Motor neuron (in vitro differentiated cells): ENCODE measurements around the gene SNAPC4. TPM values are rescaled to one million over a fixed set of nuclear protein-coding genes. Genes with fewer than 3 reads are reported as not detected.

ENCODE experiments used
- ATAC-seq, 8 experiments: fragments of 200-7000 bp; cut with Tn5 transposase; replicated peaks in 6 of 8; 2 replicates each; pipeline ENCODE4 v1.8.0; 2021; ENCODE audit warnings: mild to moderate bottlenecking in 8 of 8, moderate library complexity in 8 of 8
- H3K27ac ChIP-seq, 2 donors: fragments of 250-450 bp; sonication (Bioruptor Pico); 2 replicates each; pipeline ENCODE4 v1.9.0; 2021; ENCODE audit warnings: antibody characterized with exemption in 2 of 2, mild to moderate bottlenecking in 2 of 2, moderate library complexity in 1 of 2
- H3K4me1 ChIP-seq, 2 donors: fragments of 250-450 bp; sonication (Bioruptor Pico); replicated peaks in 1 of 2; 2 replicates each; pipeline ENCODE4 v1.6.1; 2021; ENCODE audit warnings: antibody characterized with exemption in 2 of 2, mild to moderate bottlenecking in 2 of 2, moderate library complexity in 1 of 2
- H3K4me3 ChIP-seq, 5 donors: fragments of 250-450 bp; sonication (Bioruptor Pico); 2 replicates each; pipeline ENCODE4 v1.9.0; 2021; ENCODE audit warnings: antibody characterized with exemption in 5 of 5, mild to moderate bottlenecking in 5 of 5, moderate library complexity in 4 of 5
- WGBS, 10 experiments: fragments of 450-650 bp; shearing (Covaris generic); methylation state at CpG; one replicate each; pipeline ENCODE4 v1.0.0; 2022; 5-methylcytosine and 5-hydroxymethylcytosine counted together
- in situ Hi-C, 9 experiments: fragments of 400-800 bp; cut with MboI; loops; one replicate each; pipeline ENCODE4 v1.15.0; 2021; ENCODE audit warnings: low sequenced_read_pairs in 9 of 9, low pct_unique_long_range_greater_than_20kb in 2 of 9; ENCODE audit not compliant: unreplicated experiment in 9 of 9
- total RNA-seq, 8 experiments: library from RNA; unstranded; fragments of 300-600 nt; gene quantifications; 2 replicates each; pipeline versions ENCODE4 v1.2.3 to v1.2.4, GENCODE V29; 2022

SNAPC4 gene
- total RNA-seq, 8 experiments from 2014 or later: 4.0 to 14.1 (median 7.3) TPM

DNA sequence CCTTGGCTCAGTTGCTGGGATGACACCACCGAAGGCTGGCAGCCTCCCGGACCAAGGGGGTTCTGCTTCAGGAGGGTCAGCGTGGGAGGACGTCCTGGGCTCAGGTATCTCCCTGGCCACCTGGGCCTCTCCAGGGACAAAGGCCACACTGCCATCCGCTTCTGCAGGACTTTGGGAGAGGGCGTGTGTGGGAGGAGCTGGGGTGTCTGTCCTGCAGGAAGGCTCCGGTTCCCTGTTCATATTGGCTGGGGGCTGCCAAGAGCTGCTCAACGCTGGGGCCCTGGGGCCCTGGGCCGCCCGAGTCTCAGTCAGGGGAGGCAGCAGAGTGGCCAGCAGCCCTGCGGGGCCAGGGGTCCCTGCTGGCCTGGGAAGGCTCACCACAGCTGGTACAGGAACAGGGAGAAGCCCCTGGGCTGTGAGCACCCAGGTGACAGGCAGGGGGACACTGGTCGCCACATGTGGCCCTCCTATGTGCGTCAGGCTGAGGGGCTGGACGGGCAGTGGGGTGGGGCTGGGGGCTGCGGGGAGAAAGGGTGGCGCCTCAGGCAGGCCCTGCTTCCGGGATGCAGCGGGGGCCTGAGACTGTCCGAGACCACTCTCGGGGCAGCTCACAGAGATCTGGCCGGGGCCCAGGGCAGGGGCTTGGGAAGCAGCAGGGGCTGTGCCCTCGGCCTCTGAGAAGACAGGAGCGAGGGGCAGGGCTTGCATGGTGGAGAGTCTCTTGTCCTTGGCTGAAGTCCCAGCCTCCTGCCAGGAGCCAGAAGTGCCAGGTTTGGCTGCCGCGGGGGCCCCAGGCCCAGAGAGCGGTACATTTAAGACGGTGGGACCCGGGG, 21.6 kb downstream of the SNAPC4 start:
- ATAC-seq: peak in 2 of 8 experiments; percentile 3 to 9
- WGBS, 10 experiments: no CpG with 5 or more reads among the region's 28 CpGs
- Histone ChIP-seq H3K4me1 (peaks cover 7 to 9% of the 10 kb centered on the region in 2 donors), H3K4me3 (no peak overlapping the region), H3K27ac (no peak overlapping the region)
- in situ Hi-C loops: no loop called here

DNA sequence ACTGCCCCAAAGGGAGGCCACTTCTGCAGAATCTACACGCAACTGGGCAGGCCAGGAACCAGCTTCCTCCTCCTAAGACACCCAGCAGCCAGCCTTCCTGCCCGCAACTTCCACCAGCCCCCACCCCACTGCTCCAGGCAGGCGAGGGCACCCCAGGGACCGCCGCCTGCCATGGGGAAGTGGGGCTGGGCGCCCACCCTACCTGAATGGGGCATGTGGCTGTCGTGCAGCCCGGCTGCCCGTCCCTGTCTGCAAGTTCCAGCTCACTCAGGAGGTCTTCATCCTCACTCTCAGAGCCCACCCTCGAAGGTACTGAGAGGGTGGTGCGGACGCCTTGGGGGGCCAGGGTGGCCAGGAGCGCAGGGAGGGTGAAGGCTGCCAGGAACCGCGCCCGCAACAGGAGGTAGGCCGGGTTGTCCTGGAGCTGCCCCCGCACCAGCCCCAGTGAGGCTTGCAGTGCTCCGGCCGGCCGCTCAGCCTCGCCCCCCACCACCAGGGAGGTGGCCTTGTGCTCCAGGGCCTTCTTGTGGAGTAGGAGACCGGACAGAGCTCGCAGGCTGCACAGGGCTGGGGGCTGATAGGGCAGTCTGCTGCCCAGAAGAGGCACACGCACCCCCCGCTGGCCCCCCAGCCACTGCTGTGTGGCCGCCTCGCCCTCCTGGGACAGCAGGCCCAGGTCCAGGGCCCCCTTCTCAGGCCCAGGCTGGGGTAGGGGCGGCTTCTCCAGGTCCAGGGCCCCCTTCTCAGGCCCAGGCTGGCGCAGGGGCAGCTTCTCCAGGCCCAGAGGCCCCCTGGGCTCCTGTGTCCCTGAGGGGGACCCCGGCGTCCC, 22.4 kb downstream of the SNAPC4 start:
- in situ Hi-C loops: no loop called here

DNA sequence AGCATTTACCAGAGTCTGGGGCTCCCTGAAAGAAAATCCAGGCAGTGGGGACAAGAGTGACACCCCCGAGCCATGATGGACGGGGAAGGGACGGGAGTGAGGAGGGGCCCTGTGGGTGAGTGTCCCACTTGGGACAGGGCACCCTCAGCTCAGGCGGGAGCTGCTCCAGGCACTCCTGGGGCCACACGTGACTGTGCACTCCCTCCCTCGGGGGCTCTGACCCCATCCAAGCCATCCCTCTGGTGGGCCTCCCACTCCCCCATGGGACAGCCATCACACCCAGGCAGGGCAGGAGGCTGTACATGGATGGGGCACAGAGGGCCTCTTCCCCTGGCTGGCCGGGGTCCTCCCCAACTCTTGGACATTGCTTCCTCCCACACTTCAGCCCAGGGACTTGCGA, 23.5 kb downstream of the SNAPC4 start:
- in situ Hi-C loops: no loop called here
- no peak overlapping the region for H3K4me3 ChIP-seq
- 81 to 100% (median 100%) methylated on average over 1 to 4 of the region's 8 CpGs; no CpG with 5 or more reads in 7 of the 10 experiments for WGBS, 10 experiments
- peaks cover 22 to 25% of the 10 kb centered on the region in 2 donors for H3K4me1 ChIP-seq
- H3K27ac ChIP-seq: no peak overlapping the region
- no peak for ATAC-seq

More for the DNA sequence above, 22.4 kb downstream of the SNAPC4 start:
- no peak for ATAC-seq
- Histone ChIP-seq H3K4me3 (no peak overlapping the region), H3K4me1 (peaks cover 15 to 17% of the 10 kb centered on the region in 2 donors), H3K27ac (no peak overlapping the region)
- WGBS, 10 experiments: 90 to 94% (median 93%) methylated on average over 2 to 3 of the region's 32 CpGs; no CpG with 5 or more reads in 7 of the 10 experiments

DNA sequence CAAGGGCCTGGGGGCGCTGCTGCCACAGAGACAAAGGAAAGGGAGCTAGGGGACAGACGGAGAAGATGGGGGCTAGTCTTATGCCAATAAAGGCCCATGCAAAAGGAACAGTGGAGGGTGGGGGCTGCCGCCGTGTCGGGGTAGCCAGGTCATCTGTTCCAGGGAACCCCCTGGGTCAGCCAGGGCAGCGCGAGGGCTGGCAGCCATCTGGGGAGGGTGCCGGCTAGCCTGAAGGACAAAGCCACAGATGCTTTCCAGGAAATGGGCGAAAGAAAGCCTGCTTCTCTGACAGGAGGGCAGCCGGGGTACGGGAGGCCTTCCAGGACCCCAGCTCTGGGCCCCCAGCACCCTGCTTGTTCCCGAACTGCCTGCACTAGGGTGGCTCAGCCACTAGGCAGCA, 24.9 kb downstream of the SNAPC4 start:
- no peak for ATAC-seq
- Histone ChIP-seq H3K4me1 (peaks cover 22 to 25% of the 10 kb centered on the region in 2 donors), H3K4me3 (no peak overlapping the region), H3K27ac (no peak overlapping the region)
- WGBS, 10 experiments: 83 to 100% (median 94%) methylated on average over 1 to 9 of the region's 12 CpGs; no CpG with 5 or more reads in 5 of the 10 experiments
- in situ Hi-C loops: no loop called here

DNA sequence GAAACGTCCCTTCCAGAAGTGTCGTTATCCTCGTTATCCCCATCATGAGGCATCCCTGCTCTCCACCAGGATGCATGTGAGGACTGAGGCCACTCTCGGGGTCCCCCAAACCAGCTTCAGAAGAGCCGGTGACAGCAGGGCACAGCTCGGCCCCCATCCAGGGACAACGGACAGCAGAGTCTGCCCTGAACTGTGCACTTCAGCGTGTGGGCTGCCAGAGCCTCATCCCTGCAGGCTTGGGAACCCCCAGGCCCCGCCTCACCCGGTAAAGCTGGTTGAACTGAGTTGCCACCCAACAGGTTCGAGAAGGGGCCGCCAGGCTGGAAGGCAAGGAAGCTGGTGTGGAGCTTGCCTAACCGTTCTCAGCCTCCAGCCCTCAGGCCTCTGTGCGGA, 25.8 kb downstream of the SNAPC4 start:
- peak overlapping the region; percentile 68 to 75 for H3K27ac ChIP-seq
- no peak overlapping the region for H3K4me3 ChIP-seq
- 80 to 100% (median 100%) methylated on average over 1 to 2 of the region's 14 CpGs; no CpG with 5 or more reads in 7 of the 10 experiments for WGBS, 10 experiments
- H3K4me1 ChIP-seq: peaks cover 22 to 25% of the 10 kb centered on the region in 2 donors
- in situ Hi-C loops: no loop called here
- no peak for ATAC-seq

DNA sequence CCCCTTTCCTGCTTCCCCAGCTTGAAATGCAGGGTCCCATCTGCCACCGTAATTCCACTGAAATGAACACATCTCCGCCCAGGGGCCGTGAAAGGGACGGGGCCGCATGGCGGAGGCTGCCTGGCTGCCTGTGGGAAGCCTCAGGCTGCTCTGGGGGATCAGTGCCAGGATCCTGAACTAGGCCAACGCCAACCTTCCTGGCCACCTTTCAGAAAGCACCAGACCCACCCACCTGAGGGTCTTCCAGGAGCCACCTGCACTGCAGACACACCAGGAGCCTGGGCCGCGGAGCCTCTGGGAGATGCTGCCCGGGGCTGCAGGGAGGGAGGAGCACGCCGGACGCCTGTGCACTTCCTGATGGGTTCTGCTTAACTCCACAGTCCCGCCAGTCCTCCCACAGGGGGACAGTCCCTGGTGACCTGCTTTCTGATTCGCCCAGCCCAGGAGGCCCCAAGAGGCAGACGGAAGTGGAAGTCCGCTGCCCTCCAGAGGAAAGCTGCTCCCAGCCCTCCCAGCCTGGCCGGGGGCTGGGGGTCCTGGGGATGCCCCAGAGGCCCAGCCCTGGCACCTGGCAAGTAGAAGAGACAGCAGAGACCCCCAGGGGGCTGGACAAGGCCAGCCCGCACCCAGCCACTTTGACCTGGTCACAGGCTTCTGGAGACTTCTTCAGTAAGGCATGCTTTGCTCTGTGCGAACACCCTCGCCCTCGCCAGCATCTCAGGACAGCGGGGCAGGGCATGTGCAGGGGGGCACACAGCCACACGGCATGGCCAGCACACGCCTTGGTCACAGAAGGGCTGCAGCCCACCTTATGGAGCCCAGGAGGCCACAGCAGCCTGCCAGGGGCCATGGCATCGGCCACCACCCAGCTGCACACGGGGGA, 26.4 kb downstream of the SNAPC4 start, which contains the start of gene CARD9:
TSS of gene CARD9 (minus strand) at position 370 of the 883 bp plus-strand sequence. CDS start 1,591 bp downstream, outside the sequence.
- Histone ChIP-seq H3K27ac (peak within 1 kb of the TSS; percentile 68 to 75), H3K4me3 (no peak within 1 kb of the TSS), H3K4me1 (peaks cover 22 to 25% of the 10 kb centered on the region in 2 donors)
- WGBS, 10 experiments: 0 to 81% (median 80%) methylated on average over 1 to 8 of the region's 27 CpGs; no CpG with 5 or more reads in 7 of the 10 experiments
- ATAC-seq: peak in 6 of 8 experiments; percentile 6 to 42 (median 14)
- in situ Hi-C loops: no loop called here

DNA sequence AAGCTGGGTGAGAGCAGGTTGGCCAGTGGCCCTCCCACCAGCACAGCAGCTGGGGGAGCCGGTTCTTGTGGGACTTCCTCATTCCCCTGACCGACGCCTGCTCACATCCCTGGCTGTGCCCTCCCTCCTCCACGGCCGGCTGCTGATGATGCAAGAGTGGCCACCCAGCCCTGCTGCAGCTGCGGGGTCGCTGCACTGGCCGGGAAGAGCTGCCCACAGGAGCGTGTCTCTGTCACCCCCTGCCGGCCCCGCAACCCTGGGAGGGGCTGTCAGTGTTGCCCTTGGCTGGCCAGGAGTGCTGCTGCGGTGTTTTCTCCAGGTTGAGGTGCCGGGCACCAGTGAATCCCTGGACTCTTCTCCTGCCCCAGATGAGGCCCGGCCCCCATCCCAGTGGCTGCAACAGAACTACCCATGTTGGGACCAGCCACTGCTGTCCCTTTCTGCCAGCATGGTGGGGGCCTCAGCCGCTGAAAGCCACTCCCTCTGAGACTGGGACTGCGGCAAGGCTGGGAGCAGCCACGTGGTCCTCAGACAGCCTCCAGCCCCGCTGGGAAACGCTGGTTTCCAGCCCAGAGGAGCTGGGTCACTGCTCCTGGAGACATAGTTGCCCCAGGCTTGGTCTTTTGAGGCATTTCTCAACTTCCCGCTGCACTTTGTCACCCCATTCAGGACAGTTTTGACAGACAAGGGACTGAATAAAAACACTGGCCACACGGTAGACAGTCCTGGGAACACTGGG, 27.2 kb downstream of the SNAPC4 start:
- in situ Hi-C loops: no loop called here
- H3K4me3 ChIP-seq: no peak overlapping the region
- peak; percentile 65 to 88 (median 82) for ATAC-seq

DNA sequence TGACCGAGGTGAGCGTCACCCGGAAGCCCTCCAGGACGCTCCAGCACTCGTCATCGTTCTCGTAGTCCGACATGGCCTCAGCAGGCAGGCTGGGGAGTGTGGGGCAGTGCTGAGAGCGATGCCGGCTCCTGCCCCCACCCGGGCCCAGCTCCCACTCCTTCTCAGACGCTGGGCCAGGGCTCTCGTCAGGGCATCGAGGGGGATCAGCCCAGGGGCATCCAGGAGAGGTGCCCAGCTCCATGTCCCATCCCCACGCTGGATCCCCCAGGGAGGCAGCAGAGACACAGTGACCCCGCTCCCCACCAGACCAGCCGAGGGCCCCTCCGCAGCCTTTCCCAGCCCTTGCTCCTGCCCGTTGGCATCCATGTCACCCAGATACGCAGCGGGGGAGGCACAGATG, 28.0 kb downstream of the SNAPC4 start:
- peak in 2 of 8 experiments; percentile 0 to 1 for ATAC-seq
- H3K4me3 ChIP-seq: no peak overlapping the region
- WGBS, 10 experiments: 67 to 92% methylated on average over 3 to 5 of the region's 21 CpGs; no CpG with 5 or more reads in 8 of the 10 experiments
- peak overlapping the region; percentile 68 to 75 for H3K27ac ChIP-seq
- in situ Hi-C loops: no loop called here
- H3K4me1 ChIP-seq: peaks cover 22 to 25% of the 10 kb centered on the region in 2 donors

More for the DNA sequence above, 27.2 kb downstream of the SNAPC4 start:
- Histone ChIP-seq H3K4me1 (peaks cover 22 to 25% of the 10 kb centered on the region in 2 donors), H3K27ac (peak overlapping the region; percentile 68 to 75)
- 4 to 52% (median 20%) methylated on average over 1 to 7 of the region's 21 CpGs; no CpG with 5 or more reads in 5 of the 10 experiments for WGBS, 10 experiments

DNA sequence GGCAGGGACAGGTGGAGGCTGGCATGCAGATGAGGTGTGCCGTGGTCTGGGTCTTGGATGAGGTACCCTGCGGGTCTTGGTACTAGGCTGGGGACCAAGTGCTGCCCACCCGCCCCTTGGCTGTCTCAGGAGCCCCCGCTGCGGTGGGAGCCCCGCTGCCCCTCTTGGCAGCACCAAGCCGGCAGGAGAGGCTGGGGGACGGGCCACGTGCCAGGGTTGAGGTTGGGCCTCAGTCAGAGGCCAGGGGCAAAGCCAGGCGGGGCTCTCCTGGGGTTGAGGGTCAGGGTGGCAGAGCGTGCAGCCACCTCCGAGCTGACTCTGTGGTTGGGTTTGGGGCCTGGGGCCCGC, 28.5 kb downstream of the SNAPC4 start:
- H3K4me1 ChIP-seq: peaks cover 22 to 25% of the 10 kb centered on the region in 2 donors
- no peak overlapping the region for H3K4me3 ChIP-seq
- peak overlapping the region; percentile 68 to 75 for H3K27ac ChIP-seq
- in situ Hi-C loops: no loop called here
- ATAC-seq: no peak
- no CpG with 5 or more reads among the region's 13 CpGs for WGBS, 10 experiments

DNA sequence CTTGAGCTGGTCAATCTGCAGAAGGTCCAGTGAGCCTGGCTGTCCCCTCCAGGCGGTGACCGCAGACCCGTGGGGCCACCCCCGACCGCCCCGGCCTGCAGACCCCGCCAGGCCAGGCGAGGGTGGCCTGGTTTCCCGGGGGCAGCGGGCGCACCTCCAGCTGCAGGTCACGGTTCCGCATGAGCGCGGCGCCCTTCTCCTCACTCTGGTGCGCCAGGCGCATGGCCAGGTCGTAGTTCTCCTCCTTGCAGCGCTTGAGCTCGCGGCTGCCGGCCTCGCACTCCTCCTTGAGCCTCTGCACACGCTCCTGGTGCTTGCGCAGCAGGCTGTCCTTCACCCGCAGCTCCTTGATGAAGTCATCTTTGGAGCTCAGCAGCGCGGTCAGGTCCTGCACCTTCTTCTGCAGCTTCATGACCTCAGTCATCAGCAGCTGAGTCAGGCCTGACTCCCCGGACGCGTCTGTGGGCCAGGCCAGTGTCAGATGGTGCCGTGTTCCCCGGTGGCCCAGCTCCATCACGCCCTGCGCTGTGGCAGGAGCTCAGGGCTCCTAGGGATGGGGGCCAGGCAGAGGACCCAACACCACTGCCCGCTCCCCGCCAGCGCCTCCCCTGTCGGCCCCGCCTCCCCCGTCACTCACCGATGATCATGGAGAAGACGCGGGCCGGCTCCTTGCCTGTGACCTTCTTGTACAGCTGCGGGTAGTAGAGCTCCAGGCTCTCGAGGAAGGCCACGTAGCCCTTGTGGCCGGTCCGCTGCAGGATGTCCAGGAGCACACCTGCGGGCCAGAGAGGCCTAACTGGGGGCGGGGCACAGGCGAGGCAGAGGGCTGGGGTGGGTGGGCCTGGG, 29.1 kb downstream of the SNAPC4 start:
- Histone ChIP-seq H3K27ac (no peak overlapping the region), H3K4me1 (peaks cover 22 to 25% of the 10 kb centered on the region in 2 donors), H3K4me3 (no peak overlapping the region)
- WGBS, 10 experiments: 96 to 100% methylated on average over 1 to 9 of the region's 54 CpGs; no CpG with 5 or more reads in 8 of the 10 experiments
- peak in 2 of 8 experiments; percentile 6 to 26 for ATAC-seq
- in situ Hi-C loops: no loop called here

DNA sequence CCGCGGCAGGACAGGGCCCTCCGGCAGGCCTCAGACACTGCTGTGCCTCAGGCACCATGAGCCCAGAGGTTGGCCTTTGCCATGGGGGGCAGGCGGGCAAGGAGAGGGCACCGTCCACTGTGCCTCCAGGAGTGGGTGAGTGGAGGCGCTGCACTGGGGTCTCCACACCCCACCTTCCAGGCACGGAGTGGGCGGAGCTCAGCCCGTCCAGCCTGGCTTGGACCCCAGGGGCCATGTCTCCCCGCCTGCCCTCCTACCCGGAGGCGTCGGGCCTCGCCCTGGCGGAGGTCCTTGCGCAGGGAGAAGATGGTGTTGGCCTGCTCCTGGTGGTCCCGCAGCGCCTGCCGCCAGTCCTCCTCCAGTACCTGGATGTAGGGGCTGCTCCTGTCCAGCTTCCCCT, 29.9 kb downstream of the SNAPC4 start:
- no peak overlapping the region for H3K4me3 ChIP-seq
- in situ Hi-C loops: no loop called here
- H3K27ac ChIP-seq: no peak overlapping the region
- no peak for ATAC-seq
- peaks cover 25 to 27% of the 10 kb centered on the region in 2 donors for H3K4me1 ChIP-seq
- WGBS, 10 experiments: 100% methylated on average over 1 of the region's 19 CpGs; no CpG with 5 or more reads in 9 of the 10 experiments
